Activated CD8-positive, alpha-beta T cell treated with anti-CD3 and anti-CD28 coated beads for 36 hours (primary cell): ENCODE results near the gene TUSC2. TPM values are rescaled to one million over a fixed set of nuclear protein-coding genes. Genes with fewer than 3 reads are reported as not detected.

Experiments used
- ATAC-seq: fragments of 200-7000 bp; cut with Tn5 transposase; one replicate; pipeline ENCODE4 v1.10.0; 2021; ENCODE audit warnings: mild to moderate bottlenecking, moderate library complexity
- CTCF ChIA-PET: fragments of 350-600 bp; sonication (Branson Sonifier 250); formaldehyde crosslinking; loops from one replicate; lab custom pipeline; 2021; ENCODE audit warnings: antibody characterized with exemption; lab: Charles Lee
- POLR2A ChIA-PET: fragments of 350-600 bp; sonication (Branson Sonifier 250); formaldehyde crosslinking; loops from one replicate; lab custom pipeline; 2021; ENCODE audit warnings: antibody characterized with exemption; lab: Charles Lee
- DNase-seq: peaks from one replicate; pipeline ENCODE4 v3.0.0-alpha.2; 2020
- H3K27ac Mint-ChIP-seq: one replicate; pipeline ENCODE4 v1.8.0; 2021; ENCODE audit warnings: mild to moderate bottlenecking, mixed read lengths
- H3K27me3 Mint-ChIP-seq: one replicate; pipeline ENCODE4 v1.8.0; 2021; ENCODE audit warnings: mixed read lengths
- H3K36me3 Mint-ChIP-seq: one replicate; pipeline ENCODE4 v1.8.0; 2021; ENCODE audit warnings: low read depth, mixed read lengths
- H3K4me1 Mint-ChIP-seq: one replicate; pipeline ENCODE4 v1.8.0; 2021; ENCODE audit warnings: low read depth, mixed read lengths
- H3K4me3 Mint-ChIP-seq: one replicate; pipeline ENCODE4 v1.8.0; 2021; ENCODE audit warnings: mild to moderate bottlenecking, moderate library complexity, mixed read lengths
- H3K9me3 Mint-ChIP-seq: one replicate; pipeline ENCODE4 v1.8.0; 2021; ENCODE audit warnings: mixed read lengths
- CTCF ChIP-seq: fragments of 200-600 bp; IDR thresholded peaks from one replicate; pipeline ENCODE4 v1.8.0; 2022; ENCODE audit warnings: antibody characterized with exemption, mild to moderate bottlenecking
- intact Hi-C: fragments of 100-400 bp; cut with micrococcal nuclease; formaldehyde crosslinking; loops from one replicate; pipeline ENCODE4 v1.10.0; 2022
- total RNA-seq, 2 experiments: library from RNA; stranded (reverse); gene quantifications; one replicate each; pipeline ENCODE4 v1.2.3, GENCODE V29; 2021

The TUSC2 gene
- total RNA-seq, 2 experiments from 2014 or later = 16.7 to 19.5 TPM

DNA sequence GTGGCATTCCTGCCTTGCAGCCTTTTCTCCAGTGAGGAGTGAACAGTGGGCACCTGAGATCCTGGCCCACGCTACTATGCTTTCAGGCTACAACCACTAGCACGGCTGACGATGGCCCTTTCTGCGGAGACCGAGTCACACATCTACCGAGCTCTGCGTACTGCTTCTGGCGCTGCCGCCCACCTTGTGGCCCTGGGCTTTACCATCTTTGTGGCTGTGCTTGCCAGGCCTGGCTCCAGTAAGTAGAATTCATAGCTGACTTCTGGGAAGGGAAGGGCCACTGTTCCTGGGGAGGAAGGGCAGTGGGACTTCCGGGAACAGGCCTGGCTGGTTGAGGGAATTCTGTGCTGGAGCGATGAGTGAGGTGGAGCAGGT, 23.3 kb upstream of the TUSC2 start:
- DNase-seq (peak; percentile 41), ATAC-seq (no peak)
- TF ChIP-seq CTCF = no peak
- no peaks in the 10 kb centered on the region for H3K9me3 Mint-ChIP-seq
- peak overlapping the region; percentile 91 for H3K4me3 Mint-ChIP-seq
- CTCF ChIA-PET = interaction anchor here (1.3 to 6.1 kb wide), 6 partner anchors 10 to 199 kb away, joined by 4 to 46 read pairs (median 11); partner anchors contain the start of gene RASSF1
- intact Hi-C loops = no loop called here
- H3K27ac Mint-ChIP-seq = peak overlapping the region; percentile 96
- H3K4me1 Mint-ChIP-seq = peaks cover 56% of the 10 kb centered on the region
- H3K27me3 Mint-ChIP-seq = no peaks in the 10 kb centered on the region
- H3K36me3 Mint-ChIP-seq = peaks cover 24% of the 10 kb centered on the region
- POLR2A ChIA-PET = interaction anchor here (0.7 to 6.9 kb wide), 7 partner anchors 8 to 60 kb away, joined by 3 to 137 read pairs (median 4); partner anchors contain the start of genes HYAL2, RASSF1 and TMEM115

GRCh38 chr3:50350527-50351322, 22.7 kb upstream of the TUSC2 start, which contains the start of the genes CYB561D2 and NPRL2:
Gene CYB561D2, plus strand, starts transcription at chr3:50350862. Its CDS starts 572 bp downstream, at chr3:50351434.
Gene NPRL2, minus strand, starts transcription at chr3:50350775. Its CDS starts 123 bp downstream, at chr3:50350652.
- ChIA-PET CTCF (interaction anchor here (1.2 to 6.1 kb wide), 8 partner anchors 10 to 200 kb away, joined by 3 to 46 read pairs (median 8); partner anchors contain the start of gene RASSF1), POLR2A (interaction anchor here (0.6 to 6.9 kb wide), 18 partner anchors 9 to 1319 kb away, joined by 3 to 137 read pairs (median 4); partner anchors contain the start of genes HYAL2, HYAL3, NAA80 and RASSF1)
- H3K27me3 Mint-ChIP-seq = no peaks in the 10 kb centered on the region
- peak; percentile 98 for DNase-seq
- ATAC-seq = peak; percentile 89
- TF ChIP-seq CTCF = no peak
- peaks cover 24% of the 10 kb centered on the region for H3K36me3 Mint-ChIP-seq
- peak within 1 kb of the TSS; percentile 96 for H3K27ac Mint-ChIP-seq
- H3K9me3 Mint-ChIP-seq = no peaks in the 10 kb centered on the region
- peak within 1 kb of the TSS; percentile 91 for H3K4me3 Mint-ChIP-seq
- peaks cover 56% of the 10 kb centered on the region for H3K4me1 Mint-ChIP-seq
- intact Hi-C loops = no loop called here

DNA sequence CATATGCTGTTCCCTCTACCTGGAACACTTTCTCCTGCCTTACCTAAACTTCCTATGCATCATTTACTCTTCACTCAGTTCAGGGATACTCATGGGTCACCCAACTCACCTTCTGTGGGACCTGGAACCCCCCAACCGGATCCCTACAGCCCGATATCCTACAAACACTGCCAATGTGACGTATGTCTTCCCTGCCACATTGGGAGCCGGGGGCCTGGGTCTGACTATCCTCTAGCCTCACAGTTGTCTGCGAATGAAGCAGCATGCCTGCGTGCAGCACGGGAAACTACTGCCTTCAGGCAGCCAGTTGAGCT, 22.1 kb upstream of the TUSC2 start:
- TF ChIP-seq CTCF = no peak
- Mint-ChIP-seq H3K4me3 (peak overlapping the region; percentile 91), H3K36me3 (peaks cover 22% of the 10 kb centered on the region), H3K9me3 (no peaks in the 10 kb centered on the region), H3K27me3 (no peaks in the 10 kb centered on the region), H3K4me1 (peaks cover 53% of the 10 kb centered on the region), H3K27ac (peak overlapping the region; percentile 96)
- intact Hi-C loops = no loop called here
- no peak for DNase-seq
- no peak for ATAC-seq
- CTCF ChIA-PET = interaction anchor here (1.2 to 6.1 kb wide), 9 partner anchors 9 to 200 kb away, joined by 3 to 46 read pairs (median 7); partner anchors contain the start of gene RASSF1
- POLR2A ChIA-PET = interaction anchor here (0.7 to 6.9 kb wide), 15 partner anchors 12 to 258 kb away, joined by 3 to 137 read pairs (median 4); partner anchors contain the start of genes HYAL2, HYAL3, NAA80 and RASSF1

- H3K9me3 Mint-ChIP-seq = no peaks in the 10 kb centered on the region
- CTCF ChIA-PET = interaction anchor here (0.6 to 6.1 kb wide), 18 partner anchors 9 to 585 kb away, joined by 3 to 46 read pairs (median 4); partner anchors contain the start of genes C3orf18, HEMK1 and TMEM115
- H3K4me1 Mint-ChIP-seq = peaks cover 47% of the 10 kb centered on the region
- TF ChIP-seq CTCF = peak; percentile 60
- peaks cover 15% of the 10 kb centered on the region for H3K36me3 Mint-ChIP-seq
- peak overlapping the region; percentile 49 for H3K27ac Mint-ChIP-seq
- ATAC-seq = peak; percentile 12
- POLR2A ChIA-PET = interaction anchor here (0.7 to 1.6 kb wide), 7 partner anchors 8 to 272 kb away, joined by 3 to 8 read pairs (median 5); partner anchors contain the start of gene HEMK1
- DNase-seq = peak; percentile 87
- intact Hi-C loops = no loop called here
- H3K4me3 Mint-ChIP-seq = no peak overlapping the region
- H3K27me3 Mint-ChIP-seq = no peaks in the 10 kb centered on the region
Measured at GRCh38 chr3:50347187-50347813, 19.3 kb upstream of the TUSC2 start.
